HG03108 (cell line): ENCODE measurements around the gene NBL1.

Source experiments
- ATAC-seq: cut with Tn5 transposase; IDR thresholded peaks from one replicate; pipeline ENCODE4 v1.9.1; 2021; ENCODE audit warnings: moderate library complexity; ENCODE audit not compliant: unreplicated experiment

Gene NBL1

GRCh38 chr1:19665496-19666465, 21.7 kb downstream of the NBL1 start:
- no peak for ATAC-seq

- no peak for ATAC-seq
Observed at GRCh38 chr1:19668888-19669287, 24.8 kb downstream of the NBL1 start.

GRCh38 chr1:19670787-19671186, 26.7 kb downstream of the NBL1 start:
- ATAC-seq = no peak

- ATAC-seq = no peak
Observed at GRCh38 chr1:19672237-19672636, 28.1 kb downstream of the NBL1 start.

- no peak for ATAC-seq
Observed at GRCh38 chr1:19675797-19676196, 31.7 kb downstream of the NBL1 start.

GRCh38 chr1:19676438-19676922, 32.4 kb downstream of the NBL1 start:
- ATAC-seq = no peak

- ATAC-seq = no peak
Observed at GRCh38 chr1:19678493-19678892, 34.4 kb downstream of the NBL1 start.

- ATAC-seq = no peak
Observed at GRCh38 chr1:19678931-19679453, 34.9 kb downstream of the NBL1 start.

- no peak for ATAC-seq
Observed at GRCh38 chr1:19679691-19680090, 35.6 kb downstream of the NBL1 start.

- no peak for ATAC-seq
Observed at GRCh38 chr1:19680644-19681043, 36.5 kb downstream of the NBL1 start.

- ATAC-seq = no peak
Observed at GRCh38 chr1:19682257-19682656, 38.1 kb downstream of the NBL1 start.

GRCh38 chr1:19682901-19683300, 38.8 kb downstream of the NBL1 start:
- no peak for ATAC-seq

- no peak for ATAC-seq
Observed at GRCh38 chr1:19683351-19683750, 39.2 kb downstream of the NBL1 start.

GRCh38 chr1:19684677-19685076, 40.6 kb downstream of the NBL1 start:
- ATAC-seq = no peak

GRCh38 chr1:19685994-19686393, 41.9 kb downstream of the NBL1 start:
- ATAC-seq = no peak

GRCh38 chr1:19687414-19687813, 43.3 kb downstream of the NBL1 start:
- ATAC-seq = no peak

- no peak for ATAC-seq
Observed at GRCh38 chr1:19688041-19688842, 44.1 kb downstream of the NBL1 start.

- no peak for ATAC-seq
Observed at GRCh38 chr1:19689085-19689757, 45.1 kb downstream of the NBL1 start.

- ATAC-seq = no peak
Observed at GRCh38 chr1:19689856-19690255, 45.7 kb downstream of the NBL1 start.

GRCh38 chr1:19690342-19690741, 46.2 kb downstream of the NBL1 start:
- no peak for ATAC-seq

- ATAC-seq = no peak
Observed at GRCh38 chr1:19694298-19694697, 50.2 kb downstream of the NBL1 start.
